Measurements from ENCODE around the gene ZMPSTE24.

Gene ZMPSTE24

GRCh38 chr1:40309374-40310128, 51.5 kb downstream of the ZMPSTE24 start:
- DNase-seq (ENCODE audit: extremely low read depth, insufficient read length): no peak
- H3K4me3 ChIP-seq (replicated peaks; ENCODE audit: low read depth, low read length): no peak overlapping the region
- no peak for TF ChIP-seq CTCF (IDR thresholded peaks at IDR 0.05; ENCODE audit: insufficient read depth, low read length, poor library complexity, severe bottlenecking)

DNA sequence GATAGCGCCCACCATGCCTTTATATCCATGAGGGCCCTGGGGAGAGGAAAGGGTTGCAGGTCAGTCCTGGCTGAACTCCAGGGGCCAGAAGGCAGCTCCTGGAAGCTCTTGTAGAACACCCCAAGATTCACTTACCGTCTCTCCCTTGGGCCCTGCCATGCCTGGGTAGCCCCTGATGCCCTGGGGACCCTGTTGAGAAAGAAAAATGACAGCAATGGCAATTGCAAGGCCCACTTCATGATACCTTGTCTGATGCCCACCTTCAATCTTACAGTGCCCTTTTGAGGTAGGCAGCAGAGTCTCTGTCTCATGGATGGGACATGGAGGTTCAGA, 52.1 kb downstream of the ZMPSTE24 start:
- Histone ChIP-seq H3K27me3 (replicated peaks; ENCODE audit: control insufficient read depth, insufficient read depth, low read length) (no peaks in the 10 kb centered on the region), H3K4me3 (replicated peaks; ENCODE audit: low read depth, low read length) (no peak overlapping the region), H3K36me3 (ENCODE audit: control insufficient read depth, insufficient read depth, low read length) (peaks cover 15% of the 10 kb centered on the region)
- DNase-seq (ENCODE audit: extremely low read depth, insufficient read length): no peak
- TF ChIP-seq CTCF (IDR thresholded peaks at IDR 0.05; ENCODE audit: insufficient read depth, low read length, poor library complexity, severe bottlenecking): no peak

More at GRCh38 chr1:40309374-40310128, 51.5 kb downstream of the ZMPSTE24 start:
- Histone ChIP-seq H3K36me3 (ENCODE audit: control insufficient read depth, insufficient read depth, low read length) (peaks cover 15% of the 10 kb centered on the region), H3K27me3 (replicated peaks; ENCODE audit: control insufficient read depth, insufficient read depth, low read length) (no peaks in the 10 kb centered on the region)

GRCh38 chr1:40310983-40311642, 53.1 kb downstream of the ZMPSTE24 start:
- H3K4me3 ChIP-seq (replicated peaks; ENCODE audit: low read depth, low read length): no peak overlapping the region
- H3K27me3 ChIP-seq (replicated peaks; ENCODE audit: control insufficient read depth, insufficient read depth, low read length): no peaks in the 10 kb centered on the region
- H3K36me3 ChIP-seq (ENCODE audit: control insufficient read depth, insufficient read depth, low read length): peaks cover 10% of the 10 kb centered on the region
- TF ChIP-seq CTCF (IDR thresholded peaks at IDR 0.05; ENCODE audit: insufficient read depth, low read length, poor library complexity, severe bottlenecking): peak; percentile 16
- DNase-seq (ENCODE audit: extremely low read depth, insufficient read length): no peak

DNA sequence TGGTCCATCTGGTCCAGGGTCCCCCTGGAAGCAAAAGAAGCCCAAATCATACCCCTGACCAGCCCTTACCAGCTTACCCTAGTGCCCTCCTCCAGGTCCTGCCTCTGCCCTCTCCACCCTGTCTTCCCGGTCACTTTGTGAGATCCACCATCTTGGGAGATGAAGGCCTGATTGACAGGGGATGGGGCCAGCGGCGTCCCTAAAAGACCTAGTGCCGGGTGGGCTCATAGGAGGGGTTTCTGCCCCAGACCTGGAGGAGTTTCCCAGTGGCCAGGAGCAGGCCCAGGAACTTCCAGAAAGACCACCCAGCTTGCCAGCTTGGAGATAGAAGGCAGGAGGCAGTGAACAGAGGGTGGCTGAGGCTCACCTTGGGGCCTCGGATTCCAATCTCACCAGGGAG, 53.7 kb downstream of the ZMPSTE24 start:
- H3K36me3 ChIP-seq (ENCODE audit: control insufficient read depth, insufficient read depth, low read length): peaks cover 8% of the 10 kb centered on the region
- no peak for TF ChIP-seq CTCF (IDR thresholded peaks at IDR 0.05; ENCODE audit: insufficient read depth, low read length, poor library complexity, severe bottlenecking)
- H3K27me3 ChIP-seq (replicated peaks; ENCODE audit: control insufficient read depth, insufficient read depth, low read length): no peaks in the 10 kb centered on the region
- H3K4me3 ChIP-seq (replicated peaks; ENCODE audit: low read depth, low read length): peak overlapping the region; percentile 50
- no peak for DNase-seq (ENCODE audit: extremely low read depth, insufficient read length)

- peaks cover 7% of the 10 kb centered on the region for H3K36me3 ChIP-seq (ENCODE audit: control insufficient read depth, insufficient read depth, low read length)
- H3K27me3 ChIP-seq (replicated peaks; ENCODE audit: control insufficient read depth, insufficient read depth, low read length): no peaks in the 10 kb centered on the region; the same call in 1 of the 2 replicates
- peak; percentile 77 for DNase-seq (ENCODE audit: extremely low read depth, insufficient read length)
- peak overlapping the region; percentile 50 for H3K4me3 ChIP-seq (replicated peaks; ENCODE audit: low read depth, low read length)
- no peak for TF ChIP-seq CTCF (IDR thresholded peaks at IDR 0.05; ENCODE audit: insufficient read depth, low read length, poor library complexity, severe bottlenecking)
Measured at GRCh38 chr1:40312238-40313205, 54.5 kb downstream of the ZMPSTE24 start.

Measured in GM06990 (cell line).